GM19455 (cell line): ENCODE data around the gene FAP.

Experiments used
- ATAC-seq: cut with Tn5 transposase; IDR thresholded peaks from one replicate; pipeline ENCODE4 v1.9.1; 2021; ENCODE audit not compliant: unreplicated experiment

The FAP gene

GRCh38 chr2:162196638-162197037 is 46.6 kb downstream of the FAP start:
- no peak for ATAC-seq

GRCh38 chr2:162188451-162188850 is 54.8 kb downstream of the FAP start:
- no peak for ATAC-seq

GRCh38 chr2:162185541-162186232 is 57.6 kb downstream of the FAP start:
- no peak for ATAC-seq

- ATAC-seq: no peak
Measured at GRCh38 chr2:162184821-162185450, 58.3 kb downstream of the FAP start.

- ATAC-seq: no peak
Measured at GRCh38 chr2:162184359-162184758, 58.9 kb downstream of the FAP start.

GRCh38 chr2:162182395-162182794 is 60.9 kb downstream of the FAP start:
- no peak for ATAC-seq

- ATAC-seq: no peak
Measured at GRCh38 chr2:162177301-162177700, 65.9 kb downstream of the FAP start.

GRCh38 chr2:162175714-162176113 is 67.5 kb downstream of the FAP start:
- ATAC-seq: no peak

GRCh38 chr2:162174746-162175145 is 68.5 kb downstream of the FAP start:
- ATAC-seq: no peak

- ATAC-seq: no peak
Measured at GRCh38 chr2:162172802-162173370, 70.4 kb downstream of the FAP start.

- ATAC-seq: no peak
Measured at GRCh38 chr2:162166745-162167144, 76.5 kb downstream of the FAP start.

- ATAC-seq: no peak
Measured at GRCh38 chr2:162166174-162166573, 77.1 kb downstream of the FAP start.

- no peak for ATAC-seq
Measured at GRCh38 chr2:162164802-162165201, 78.4 kb downstream of the FAP start.

- no peak for ATAC-seq
Measured at GRCh38 chr2:162159446-162159845, 83.8 kb downstream of the FAP start.

GRCh38 chr2:162156149-162156548 is 87.1 kb downstream of the FAP start:
- ATAC-seq: no peak

GRCh38 chr2:162155093-162155492 is 88.2 kb downstream of the FAP start:
- ATAC-seq: no peak

- peak; percentile 96 for ATAC-seq
Measured at GRCh38 chr2:162153608-162154224, 89.5 kb downstream of the FAP start.

GRCh38 chr2:162152147-162152546 is 91.1 kb downstream of the FAP start, which contains the start of gene GCG:
TSS of gene GCG (minus strand) at chr2:162152247. CDS start at chr2:162149178, 3,069 bp downstream.
- no peak for ATAC-seq

GRCh38 chr2:162149940-162150339 is 93.3 kb downstream of the FAP start:
- no peak for ATAC-seq

GRCh38 chr2:162149466-162149865 is 93.8 kb downstream of the FAP start:
- ATAC-seq: no peak

- ATAC-seq: no peak
Measured at GRCh38 chr2:162148956-162149355, 94.3 kb downstream of the FAP start.

- no peak for ATAC-seq
Measured at GRCh38 chr2:162143969-162144368, 99.3 kb downstream of the FAP start.
